Left hindlimb (tissue), 1 donor: Measurements from ENCODE around the gene RAB10.
A peak's percentile ranks its signal among the peaks of the same experiment; 100 is the strongest.
"Not testable (repeated sequence)": the region's sequence is repeated elsewhere in the genome, so short reads cannot be mapped to it uniquely, and the experiment has no call there.

Source experiments
- DNase-seq: peaks from one replicate; pipeline ENCODE4 v3.0.0-alpha.2; 2018

Gene RAB10

DNA sequence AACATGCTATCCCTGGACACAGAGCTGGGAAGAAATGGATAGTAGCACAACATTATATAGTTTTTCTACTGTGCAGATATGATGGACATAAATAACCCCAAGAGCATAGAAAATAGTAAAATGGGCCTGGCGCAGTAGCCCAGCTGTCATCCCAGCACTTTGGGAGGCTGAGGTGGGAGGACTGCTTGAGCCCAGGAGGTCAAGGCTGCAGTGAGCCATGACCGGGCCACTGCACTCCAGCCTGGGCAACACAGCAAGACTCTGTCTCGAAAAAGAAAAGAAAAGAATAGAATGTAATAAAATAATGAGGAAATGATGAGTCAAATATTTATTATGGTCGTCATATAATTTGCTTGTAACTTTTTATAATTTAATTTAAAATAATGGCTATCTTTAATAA is 131.5 kb downstream of the RAB10 start:
- DNase-seq: no peak

GRCh38 chr2:26166541-26166940 is 132.7 kb downstream of the RAB10 start:
- not testable (repeated sequence) for DNase-seq

DNA sequence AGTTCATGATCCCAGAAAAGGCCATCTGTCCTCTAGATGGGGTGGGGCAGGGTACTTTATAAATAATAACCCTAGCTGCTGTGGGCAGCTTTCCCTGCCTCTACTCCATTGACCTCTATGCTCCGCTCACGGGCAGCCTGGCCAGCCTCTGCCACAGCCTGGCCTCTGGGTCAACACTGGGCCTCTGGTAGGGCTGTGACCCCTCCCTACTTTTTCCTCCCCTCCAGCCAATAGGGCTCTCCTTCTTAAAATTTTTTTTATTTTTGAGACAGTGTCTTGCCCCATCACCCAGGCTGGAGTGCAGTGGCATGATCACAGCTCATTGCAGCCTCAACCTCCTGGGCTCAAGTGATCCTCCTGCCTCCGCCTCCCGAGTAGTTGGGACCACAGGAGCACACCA is 134.9 kb downstream of the RAB10 start:
- DNase-seq: no peak

- no peak for DNase-seq
These were observed 135.3 kb downstream of the RAB10 start for GRCh38 chr2:26169226-26169625.

DNA sequence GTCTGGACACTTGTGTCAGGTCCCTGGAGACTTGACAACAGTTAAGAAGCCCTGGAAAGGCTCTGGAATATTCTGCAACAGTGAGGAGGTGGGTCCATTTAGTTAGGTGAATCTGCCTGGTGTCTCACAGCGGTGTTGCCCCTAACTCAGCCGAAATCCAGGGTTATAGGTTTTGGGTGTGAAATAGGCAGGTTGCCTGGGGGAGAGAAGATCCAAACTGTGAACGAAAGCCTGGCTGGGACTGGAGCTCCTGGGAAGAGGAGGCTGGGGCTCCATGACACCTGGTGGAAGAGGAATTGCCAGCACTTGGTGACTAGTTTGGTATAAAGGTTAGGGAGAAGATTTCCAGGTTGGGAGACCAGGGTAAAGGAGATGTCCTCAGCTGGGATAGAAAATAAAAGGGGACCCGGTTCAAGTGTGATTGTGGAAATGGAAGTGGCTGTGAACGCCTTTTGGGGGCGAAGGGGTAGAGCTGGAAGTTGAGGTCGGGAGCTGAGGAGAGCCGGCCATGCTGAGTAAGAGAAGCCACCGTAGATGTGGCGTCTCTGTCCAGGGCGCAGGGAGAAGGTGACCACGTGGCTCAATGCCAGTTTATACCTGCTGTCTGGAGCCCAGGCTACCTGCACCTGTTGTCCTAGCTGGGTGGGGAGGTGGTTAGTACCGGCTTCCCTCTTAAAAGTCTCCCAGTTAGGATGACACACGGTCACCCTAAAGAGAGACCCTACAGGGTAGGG is 136.0 kb downstream of the RAB10 start:
- DNase-seq: no peak

DNA sequence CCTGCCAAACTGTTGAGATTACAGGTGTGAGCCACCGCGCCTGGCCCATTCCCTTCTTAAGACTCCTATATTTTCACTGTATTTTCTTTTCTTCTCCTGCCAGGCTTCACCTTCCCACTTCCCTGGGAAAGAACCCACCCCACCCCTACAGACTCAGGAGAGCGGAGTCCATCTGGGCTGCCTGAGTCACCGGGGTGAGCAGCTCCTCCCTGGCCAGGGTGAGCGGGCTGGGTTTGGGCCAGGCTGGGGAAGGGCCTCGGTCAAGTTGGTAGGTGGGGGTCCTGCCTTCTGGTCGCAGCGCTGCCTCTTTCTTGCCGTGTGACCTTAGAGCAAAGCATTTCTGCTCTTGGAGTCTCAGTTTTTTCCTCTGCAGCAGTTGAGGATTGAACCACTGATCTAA is 136.9 kb downstream of the RAB10 start:
- no peak for DNase-seq

GRCh38 chr2:26172189-26172870 is 138.4 kb downstream of the RAB10 start:
- no peak for DNase-seq

- DNase-seq: peak; percentile 50
These were observed 139.2 kb downstream of the RAB10 start, which contains the start of gene GAREM2 for GRCh38 chr2:26172871-26173775. Gene GAREM2, plus strand, starts transcription at chr2:26173088. Its CDS starts 133 bp downstream, at chr2:26173221.

DNA sequence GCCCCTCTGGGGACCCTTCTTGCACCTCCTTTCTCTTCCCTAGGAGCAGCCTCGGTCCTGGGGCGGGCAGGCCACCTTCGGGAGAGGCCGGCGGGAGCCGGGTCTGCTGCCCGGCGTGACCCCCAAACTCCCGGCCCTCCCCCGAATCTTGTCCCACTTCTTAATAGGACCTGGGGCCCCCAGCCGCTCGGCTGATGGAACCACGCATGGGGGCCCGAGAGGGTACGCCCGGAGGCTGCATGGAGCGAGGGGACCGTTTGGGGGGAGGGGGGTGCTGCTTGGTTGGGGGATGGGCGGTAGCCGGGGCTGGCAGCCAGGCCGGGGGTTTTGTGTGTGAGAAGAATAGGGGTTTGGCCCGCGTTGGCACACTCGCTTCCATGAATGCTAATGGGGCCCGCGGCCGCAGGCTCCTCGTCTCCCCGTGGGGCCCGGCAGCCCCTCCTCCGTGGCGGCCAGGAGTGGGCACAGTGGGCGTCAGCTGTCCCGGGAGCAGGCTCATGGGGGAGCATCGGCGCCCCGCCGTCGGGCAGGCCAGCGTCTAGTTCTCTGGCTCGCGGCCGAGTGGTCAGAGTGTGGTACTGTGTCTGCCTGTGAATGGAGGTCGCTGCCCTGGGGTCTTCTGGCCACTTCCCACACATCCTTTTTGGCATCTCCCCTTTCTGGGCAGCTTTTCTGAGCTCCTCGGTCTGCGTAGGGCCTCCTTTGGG is 140.0 kb downstream of the RAB10 start:
- DNase-seq: peak; percentile 43

GRCh38 chr2:26174691-26175465 is 141.0 kb downstream of the RAB10 start:
- no peak for DNase-seq

DNA sequence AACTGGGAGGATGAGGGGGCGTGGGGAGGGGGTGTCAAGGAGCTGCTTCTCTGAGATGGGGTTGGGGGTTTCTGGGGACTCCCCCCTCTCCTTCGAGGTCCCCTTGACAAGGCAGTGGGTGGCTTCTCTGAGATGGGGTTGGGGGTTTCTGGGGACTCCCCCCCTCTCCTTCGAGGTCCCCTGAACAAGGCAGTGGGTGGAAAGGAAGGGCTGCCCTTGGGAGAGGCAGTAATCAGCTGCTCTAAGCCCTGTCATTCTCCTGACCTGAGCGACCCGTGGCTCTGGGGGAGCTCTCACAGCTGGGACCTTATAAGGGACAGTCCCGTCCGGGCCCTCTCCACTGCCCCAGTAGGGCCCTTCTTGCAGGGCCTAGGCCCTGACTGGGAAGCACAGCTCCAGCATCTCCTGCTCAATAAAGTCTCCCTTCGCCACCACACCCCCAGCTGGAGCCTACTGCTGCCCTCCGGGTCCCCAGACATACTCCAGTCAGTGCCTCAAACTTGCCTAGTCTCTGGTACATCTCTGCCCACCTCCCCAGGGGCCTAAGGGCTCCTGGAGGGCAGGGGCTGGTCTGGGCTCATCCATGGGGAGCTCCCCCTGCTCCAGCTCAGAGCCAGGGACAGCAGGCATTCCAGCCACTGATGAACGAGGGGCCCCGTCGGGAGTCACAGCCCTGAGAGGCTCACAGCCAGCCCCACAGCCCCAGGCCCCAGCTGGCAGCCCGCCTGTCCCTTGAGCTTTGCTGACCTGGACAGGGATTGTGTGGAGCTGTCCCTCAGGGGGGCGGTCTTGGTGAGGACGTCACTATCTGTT is 141.8 kb downstream of the RAB10 start:
- no peak for DNase-seq

DNA sequence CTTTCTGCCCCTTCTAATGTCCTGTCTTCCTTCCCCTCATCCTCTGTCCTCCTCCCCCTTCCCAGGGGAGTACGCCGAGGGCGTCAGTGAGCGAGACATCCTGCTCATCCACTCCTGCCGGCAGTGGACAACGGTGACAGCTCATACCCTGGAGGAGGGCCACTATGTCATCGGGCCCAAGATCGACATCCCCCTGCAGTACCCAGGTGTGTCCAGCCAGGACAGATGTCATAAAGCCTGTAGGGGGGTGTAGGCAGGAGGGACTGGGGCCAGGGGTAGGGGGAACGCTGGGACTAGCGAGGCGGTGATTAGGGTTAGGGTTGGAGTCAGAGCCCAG is 142.4 kb downstream of the RAB10 start:
- no peak for DNase-seq

- no peak for DNase-seq
These were observed 143.2 kb downstream of the RAB10 start for GRCh38 chr2:26177122-26177521.

- no peak for DNase-seq
These were observed 144.4 kb downstream of the RAB10 start for GRCh38 chr2:26178246-26178645.

DNA sequence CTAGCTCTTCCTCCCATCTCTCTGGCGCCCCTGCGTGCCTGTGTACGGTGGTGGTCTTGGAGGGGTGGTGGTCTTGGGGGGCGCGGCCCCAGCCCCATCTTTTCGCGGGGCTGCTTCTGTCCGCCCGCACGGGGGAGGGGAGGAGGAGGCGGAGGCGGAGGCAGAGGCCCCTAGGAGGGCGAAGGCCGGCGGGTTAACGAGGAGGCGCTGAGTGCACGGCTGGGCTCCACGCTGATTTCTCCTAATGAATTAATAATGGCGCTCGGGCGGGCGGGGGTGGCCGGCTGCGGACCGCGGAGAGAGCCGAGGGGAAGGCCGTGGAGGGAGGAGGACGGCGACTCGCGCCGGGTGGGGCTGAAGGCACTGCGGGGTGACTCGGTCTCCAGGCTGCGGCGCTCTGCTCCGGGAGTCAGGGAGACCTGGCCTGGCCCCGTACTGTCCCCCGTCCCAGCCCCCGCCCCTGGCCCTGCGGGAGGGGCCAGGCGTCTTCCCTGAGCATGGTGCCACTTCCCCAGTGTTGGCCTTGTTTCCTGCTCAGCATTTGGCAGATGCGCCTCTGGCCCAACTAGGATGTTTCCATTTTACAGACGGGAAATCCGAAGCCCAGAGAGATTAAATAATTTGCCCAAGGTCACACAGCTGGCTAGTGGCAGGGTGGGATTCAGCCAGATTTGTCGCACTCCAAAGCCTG is 145.0 kb downstream of the RAB10 start:
- DNase-seq: peak; percentile 50

DNA sequence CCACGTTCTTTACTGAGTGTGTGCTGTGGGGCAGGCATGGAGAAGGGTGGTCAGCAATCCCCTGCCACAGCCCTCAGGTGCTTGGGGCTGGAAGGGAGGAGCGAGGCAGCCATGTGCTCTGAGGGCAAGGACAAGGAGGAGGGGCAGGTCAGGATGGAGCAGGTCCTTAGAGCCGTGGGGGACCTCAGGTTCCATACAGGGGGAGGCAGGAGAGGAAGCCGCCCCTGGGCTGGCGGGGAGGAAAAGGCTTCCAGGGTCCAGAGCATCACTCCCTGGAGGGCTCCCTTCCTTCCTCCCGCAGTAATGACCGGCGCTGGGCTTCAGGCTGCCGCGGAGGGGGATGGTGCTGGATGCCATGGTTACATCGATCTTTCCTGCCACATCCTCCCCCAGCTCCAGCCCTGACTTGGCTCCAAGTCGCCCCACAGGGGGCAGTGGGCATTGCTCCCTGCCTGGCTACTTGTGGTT is 145.6 kb downstream of the RAB10 start:
- peak; percentile 55 for DNase-seq

DNA sequence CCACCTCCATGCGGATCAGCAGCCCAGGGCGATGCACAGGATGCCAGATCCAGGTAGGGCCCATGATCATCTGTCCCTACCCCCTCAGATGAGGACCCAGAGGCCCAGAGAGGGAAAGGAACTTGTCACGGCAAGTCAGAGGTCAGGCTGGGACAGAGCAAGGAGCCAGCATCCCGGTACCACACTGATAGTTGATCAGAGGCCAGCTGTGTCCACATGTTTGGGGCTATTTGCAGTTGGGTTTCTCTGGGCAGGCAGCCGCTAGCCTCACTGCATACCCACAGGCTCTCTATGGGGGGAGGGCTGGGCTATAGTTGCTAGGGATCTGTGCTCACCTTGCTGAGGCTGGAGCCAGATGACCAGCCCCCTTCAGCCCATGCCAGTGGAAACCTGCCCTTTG is 148.6 kb downstream of the RAB10 start:
- no peak for DNase-seq

GRCh38 chr2:26182887-26183630 is 149.2 kb downstream of the RAB10 start:
- DNase-seq: no peak

GRCh38 chr2:26184121-26184520 is 150.2 kb downstream of the RAB10 start:
- DNase-seq: no peak
